Stimulated activated CD4-positive, alpha-beta T cell treated with anti-CD3 and anti-CD28 coated beads, Interleukin-15, amount 100 ng/mL, for 1 hour (primary cell): ENCODE results near the gene CEACAM21.

ENCODE experiments used
- DNase-seq, 2 donors: peaks; one replicate each; pipeline ENCODE4 v3.0.0-alpha.2; 2020; ENCODE audit warnings: low read depth in 1 of 2, low spot score in 1 of 2

The CEACAM21 gene

DNA sequence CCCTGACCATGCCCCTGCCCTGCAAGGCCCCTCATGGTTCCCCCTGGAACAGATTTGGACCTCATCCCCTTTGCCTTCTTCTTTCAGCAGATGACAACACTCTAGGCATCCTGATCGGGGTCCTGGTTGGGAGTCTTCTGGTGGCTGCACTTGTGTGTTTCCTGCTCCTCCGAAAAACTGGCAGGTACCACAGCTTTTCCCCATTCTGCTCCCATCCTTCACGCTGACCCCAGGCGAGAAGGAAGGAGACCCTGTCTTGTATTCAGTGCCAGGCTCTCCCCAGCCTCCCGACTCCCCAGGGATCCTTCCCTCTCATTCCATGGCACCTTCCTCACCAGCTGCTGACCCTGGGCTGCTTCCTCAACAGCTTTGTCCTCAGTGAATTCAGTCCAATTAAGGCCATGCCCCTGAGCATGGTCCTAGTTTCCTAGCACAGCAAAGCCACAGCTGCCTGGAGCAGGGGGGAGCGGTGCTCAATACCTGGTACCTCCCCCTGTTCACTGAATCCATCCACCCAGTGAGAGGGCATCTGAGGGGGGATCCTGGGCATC, 8.4 kb downstream of the CEACAM21 start:
- DNase-seq, result no peak

DNA sequence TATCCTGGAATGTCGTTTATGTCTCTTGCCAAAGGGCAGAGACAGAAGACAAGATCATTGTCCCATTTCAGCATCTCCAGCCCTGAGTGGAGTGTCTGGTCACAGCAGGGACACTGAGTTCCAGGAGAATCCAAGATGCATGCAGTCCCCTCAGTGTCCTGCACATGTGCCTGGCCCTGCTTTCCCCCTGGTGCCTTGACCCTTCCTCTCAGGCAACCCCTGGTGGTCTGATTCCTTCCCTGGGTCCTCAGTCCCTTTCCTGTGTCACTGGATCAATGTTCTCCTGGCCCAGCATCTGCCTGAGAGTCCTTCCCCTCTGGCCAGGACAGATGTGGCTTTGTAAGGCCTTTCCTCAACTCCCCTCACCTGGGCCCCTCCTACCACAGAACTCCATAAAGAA, 9.0 kb downstream of the CEACAM21 start:
- no peak for DNase-seq

DNA sequence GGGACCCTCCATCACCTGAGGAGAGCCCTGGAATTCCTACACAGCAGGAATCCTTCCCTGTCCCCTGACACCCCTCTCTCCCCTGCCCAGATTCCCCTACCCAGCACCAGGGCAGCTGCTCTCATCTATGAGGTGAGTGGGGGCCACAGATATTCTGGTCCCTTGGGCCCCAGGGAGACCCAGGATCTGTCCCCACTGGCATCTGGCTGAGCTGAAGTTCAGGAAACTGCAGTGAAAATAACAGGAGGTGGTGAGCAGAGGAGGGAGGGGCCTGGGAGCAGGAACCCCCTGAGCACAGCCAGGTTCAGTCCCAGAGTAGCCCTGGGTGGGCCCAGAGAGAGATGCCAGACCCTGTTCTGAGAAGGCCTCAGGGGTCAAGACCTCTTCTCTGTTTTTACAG, 10.1 kb downstream of the CEACAM21 start:
- no peak for DNase-seq

DNA sequence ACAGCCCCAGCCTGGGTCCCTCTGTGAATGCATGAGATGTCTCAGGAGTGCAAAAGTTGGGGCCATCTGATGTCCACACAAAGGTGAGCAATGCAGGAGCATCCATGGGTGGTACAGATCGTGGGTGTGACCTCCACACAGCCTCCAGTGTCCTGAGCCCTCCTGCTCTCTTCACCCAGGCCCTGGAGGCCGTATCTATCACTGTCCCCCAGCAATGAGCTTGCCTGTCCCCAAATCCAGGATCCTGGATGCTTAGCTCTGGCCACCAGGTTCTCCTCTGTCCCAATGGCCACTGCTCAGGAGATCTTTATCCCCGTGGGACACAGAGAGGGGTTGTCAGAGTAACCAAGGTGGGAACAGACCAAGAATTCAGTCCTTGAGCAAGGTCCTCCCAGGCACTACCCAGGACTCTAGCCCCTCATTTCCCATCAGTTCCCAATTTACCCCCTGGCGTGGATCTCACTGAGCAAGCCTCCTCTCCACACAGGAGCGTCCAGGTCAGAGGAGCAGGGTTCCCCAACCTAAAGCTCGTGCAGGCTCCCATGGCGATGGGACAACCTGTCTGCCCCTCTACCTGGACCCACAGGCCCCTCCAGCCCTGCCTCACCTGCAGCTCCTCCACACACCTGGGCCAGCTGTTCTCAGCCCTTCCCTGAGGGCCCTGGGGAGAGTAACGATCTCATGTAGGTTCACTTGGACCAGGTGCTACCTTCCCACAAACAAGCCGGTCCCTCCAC, 11.3 kb downstream of the CEACAM21 start:
- no peak for DNase-seq

GRCh38 chr19:41587838-41588210, 11.9 kb downstream of the CEACAM21 start:
- no peak for DNase-seq

GRCh38 chr19:41588497-41589209, 12.7 kb downstream of the CEACAM21 start:
- no peak for DNase-seq

GRCh38 chr19:41589371-41589770, 13.4 kb downstream of the CEACAM21 start:
- no peak for DNase-seq

GRCh38 chr19:41590936-41591335, 15.0 kb downstream of the CEACAM21 start:
- no peak for DNase-seq

DNA sequence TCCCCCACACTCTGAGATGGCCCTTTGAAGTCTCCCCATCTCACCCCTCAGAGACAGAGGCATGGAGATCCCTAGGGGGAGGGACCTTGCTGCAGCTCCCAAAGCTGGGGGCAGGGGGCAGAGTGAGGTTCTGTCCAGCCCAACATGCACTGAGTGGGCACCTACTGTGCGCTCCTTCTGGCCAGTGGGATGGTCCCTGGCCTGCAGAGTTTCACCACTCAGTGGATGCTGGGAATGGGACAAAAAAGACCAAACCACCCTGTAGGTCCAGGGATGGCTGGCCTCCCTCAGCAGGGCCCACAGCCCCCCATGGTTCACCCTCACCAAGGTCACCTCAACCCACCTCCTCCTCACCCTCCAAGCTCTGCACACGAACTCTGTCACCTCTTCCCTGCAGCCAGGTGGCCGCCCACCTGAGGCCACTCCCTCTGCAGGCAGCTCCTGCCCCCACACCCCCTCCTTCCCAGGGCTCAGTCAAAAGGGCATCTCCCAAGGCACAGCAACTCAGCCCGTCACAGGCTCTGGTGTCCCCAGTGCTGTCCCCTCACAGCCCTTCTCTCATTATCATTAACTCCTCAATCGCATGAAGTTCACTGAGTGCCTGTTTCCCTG, 16.1 kb downstream of the CEACAM21 start:
- DNase-seq, result no peak

DNA sequence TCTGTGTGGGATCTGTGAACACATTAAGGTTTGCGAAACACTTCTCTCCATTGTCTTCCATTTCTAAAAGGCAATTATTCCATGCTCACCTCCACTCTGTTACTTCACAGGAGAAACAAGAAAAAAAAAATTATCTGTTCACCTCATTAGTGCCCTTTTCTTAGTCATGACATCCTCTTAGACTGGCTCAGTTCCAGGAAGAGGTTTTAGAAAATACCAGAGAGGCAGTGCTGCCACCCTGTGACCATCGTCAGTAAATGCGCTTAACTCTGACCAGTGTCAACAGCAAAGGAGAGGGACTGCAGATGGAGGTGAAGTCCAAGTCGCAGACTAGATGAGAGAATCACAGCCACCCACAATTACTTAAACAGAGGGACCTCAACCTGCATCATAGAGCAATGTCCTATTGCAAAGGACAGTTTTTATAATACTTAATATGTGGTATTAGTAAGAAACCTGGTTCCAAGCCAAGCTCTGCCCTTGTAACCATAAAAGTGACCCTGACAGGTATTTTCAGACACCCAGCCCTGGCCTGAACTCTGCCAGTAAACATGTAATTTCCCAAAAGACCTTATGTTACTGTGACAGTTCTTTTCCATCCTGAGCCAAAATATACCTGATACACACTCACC, 19.4 kb downstream of the CEACAM21 start:
- DNase-seq, result peak; percentile 48 to 50

GRCh38 chr19:41595890-41596280, 19.9 kb downstream of the CEACAM21 start:
- no peak for DNase-seq

DNA sequence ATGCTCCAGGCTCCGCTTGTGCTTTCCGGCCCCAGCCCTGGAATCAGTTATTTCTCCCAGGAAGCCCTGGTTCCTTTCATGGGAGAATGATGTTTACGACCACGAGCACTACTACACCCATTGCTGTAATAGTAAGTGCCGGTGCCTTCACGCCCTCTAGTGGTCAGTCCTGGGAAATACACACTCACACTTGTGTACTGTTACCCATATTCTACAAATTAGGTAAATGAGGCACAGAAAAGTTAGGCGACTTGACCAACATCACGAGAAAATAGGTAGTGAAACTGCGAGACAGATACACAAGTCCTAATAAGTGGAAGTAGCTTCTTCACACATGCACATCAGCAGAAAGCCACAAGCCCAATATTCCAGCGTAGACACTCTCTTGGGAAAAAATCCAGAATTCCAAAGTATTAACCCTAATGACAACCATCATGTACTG, 21.7 kb downstream of the CEACAM21 start:
- DNase-seq, result peak; percentile 25 to 51

DNA sequence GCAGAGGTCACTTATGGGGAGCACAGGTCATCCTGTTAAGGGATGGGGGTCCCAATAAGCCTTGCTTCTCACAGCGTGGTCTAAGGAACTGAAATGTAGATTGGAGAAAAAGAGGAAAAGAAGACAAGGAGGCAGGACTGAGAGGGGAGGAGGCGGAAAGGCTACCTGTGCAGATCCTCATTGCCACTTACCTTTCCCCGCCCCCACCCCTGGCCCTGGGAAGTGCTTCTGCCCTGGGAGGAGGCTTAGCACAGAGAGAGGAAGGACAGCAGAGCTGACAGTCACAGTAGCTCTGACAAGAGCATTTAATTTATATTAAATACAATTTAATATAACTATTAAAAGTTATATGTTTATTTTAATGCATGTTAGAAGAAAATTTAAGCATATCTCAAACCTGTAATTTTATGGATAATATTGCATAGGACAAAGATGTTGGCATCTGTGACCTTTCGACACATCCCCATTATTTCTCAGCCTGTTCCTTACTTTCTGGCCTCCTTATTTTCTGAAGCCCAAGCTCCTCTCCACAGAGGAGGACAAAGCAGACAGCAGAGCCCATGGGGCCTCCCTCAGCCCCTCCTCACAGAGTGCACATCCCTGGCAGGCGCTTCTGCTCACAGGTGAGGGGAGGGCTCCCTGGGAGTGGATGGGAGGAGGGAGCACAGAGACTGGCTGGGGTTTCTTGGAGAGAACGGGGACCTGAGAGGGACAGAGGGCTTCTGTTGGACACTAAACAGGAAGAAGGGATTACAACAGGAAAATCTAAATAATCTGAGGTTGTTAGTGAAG, 23.4 kb downstream of the CEACAM21 start:
- no peak for DNase-seq

GRCh38 chr19:41601771-41602170, 25.8 kb downstream of the CEACAM21 start:
- no peak for DNase-seq

- DNase-seq, result no peak
Measured at GRCh38 chr19:41604831-41605230, 28.9 kb downstream of the CEACAM21 start.

DNA sequence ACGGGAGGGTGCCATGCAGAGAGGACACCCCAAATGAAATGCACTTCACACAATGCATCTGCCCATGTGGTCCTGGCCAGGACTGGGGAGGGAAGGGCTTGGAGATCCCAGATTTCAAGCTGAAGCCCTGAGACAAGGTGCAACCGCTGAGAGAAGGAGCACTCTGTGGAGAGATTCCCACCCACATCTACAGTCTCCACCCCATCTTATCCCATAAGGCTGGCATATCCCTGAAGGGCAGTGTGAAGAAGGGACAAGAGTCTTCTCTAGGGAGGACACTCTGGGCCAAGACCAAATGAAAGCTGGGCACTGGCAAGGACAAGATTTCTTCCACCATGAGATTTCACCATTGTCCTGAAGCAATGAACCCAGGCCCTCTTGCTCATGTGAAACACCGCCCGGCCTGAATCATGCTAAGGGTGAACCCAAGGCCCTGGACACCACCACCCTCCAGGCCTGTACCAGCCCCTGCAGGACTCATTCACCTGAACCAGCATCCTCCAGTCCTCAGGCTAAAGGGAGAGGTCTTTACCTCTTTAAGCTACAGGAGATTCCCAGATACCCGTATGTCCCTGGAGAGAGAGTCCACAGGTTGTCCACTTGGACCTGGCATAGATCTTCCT, 30.4 kb downstream of the CEACAM21 start:
- DNase-seq, result no peak

GRCh38 chr19:41607668-41608067, 31.7 kb downstream of the CEACAM21 start:
- DNase-seq, result no peak

DNA sequence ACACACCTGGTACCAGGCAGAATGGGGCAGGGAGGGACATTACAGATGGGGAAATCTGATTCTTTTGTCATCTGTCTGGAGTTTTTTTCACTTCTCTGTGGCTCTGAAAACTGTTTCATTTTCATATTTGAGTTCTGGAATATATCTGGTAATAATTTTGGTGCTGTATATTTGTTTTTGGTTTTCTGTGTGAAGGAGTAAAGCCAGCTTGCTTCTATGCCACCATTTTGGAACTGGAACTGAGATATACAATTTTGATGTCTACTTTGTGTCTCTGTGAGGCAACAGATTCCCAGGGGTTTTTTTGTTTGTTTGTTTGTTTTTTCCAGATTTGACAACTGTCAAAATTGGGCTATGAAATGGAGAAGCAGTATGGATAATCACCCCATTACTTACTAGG, 34.8 kb downstream of the CEACAM21 start:
- no peak for DNase-seq

GRCh38 chr19:41612483-41612882, 36.5 kb downstream of the CEACAM21 start:
- no peak for DNase-seq

DNA sequence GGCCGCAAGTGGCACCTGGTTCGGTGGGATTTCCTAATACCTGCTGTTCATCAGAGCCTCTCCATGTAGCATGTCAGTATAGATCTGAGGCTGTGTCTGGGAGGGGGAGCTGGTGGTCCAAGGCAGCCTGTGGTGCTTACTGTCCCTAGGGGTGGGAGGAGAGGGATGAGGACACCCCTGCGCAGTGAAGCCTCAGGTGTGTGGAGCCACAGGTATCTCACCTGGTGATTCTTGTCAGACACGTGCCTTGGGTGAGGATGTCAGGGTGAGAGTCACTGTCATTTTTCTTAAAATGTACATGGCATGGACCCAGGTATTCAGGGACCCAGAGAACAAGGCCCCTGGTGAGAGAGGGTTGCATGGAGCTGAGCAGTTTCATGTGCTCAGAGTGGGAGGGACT, 39.2 kb downstream of the CEACAM21 start:
- no peak for DNase-seq
